ENCODE data around the gene AGO1. TPM values are rescaled to one million over a fixed set of nuclear protein-coding genes. Genes with fewer than 3 reads are reported as not detected.

Gene AGO1
- total RNA-seq, 1 experiment from 2014 or later: 81.8 TPM

GRCh38 chr1:35845766-35846165, 37.2 kb upstream of the AGO1 start:
- TF ChIP-seq USF1 (CRISPR knock-in tag; IDR thresholded peaks at IDR 0.05) (no peak), TEAD4 (CRISPR knock-in tag; IDR thresholded peaks at IDR 0.05) (no peak), AFF4 (CRISPR knock-in tag; IDR thresholded peaks at IDR 0.05; ENCODE audit: borderline replicate concordance) (no peak), JAZF1 (CRISPR knock-in tag; IDR thresholded peaks at IDR 0.05) (no peak)
- TF ChIP-seq, protein P1, sequence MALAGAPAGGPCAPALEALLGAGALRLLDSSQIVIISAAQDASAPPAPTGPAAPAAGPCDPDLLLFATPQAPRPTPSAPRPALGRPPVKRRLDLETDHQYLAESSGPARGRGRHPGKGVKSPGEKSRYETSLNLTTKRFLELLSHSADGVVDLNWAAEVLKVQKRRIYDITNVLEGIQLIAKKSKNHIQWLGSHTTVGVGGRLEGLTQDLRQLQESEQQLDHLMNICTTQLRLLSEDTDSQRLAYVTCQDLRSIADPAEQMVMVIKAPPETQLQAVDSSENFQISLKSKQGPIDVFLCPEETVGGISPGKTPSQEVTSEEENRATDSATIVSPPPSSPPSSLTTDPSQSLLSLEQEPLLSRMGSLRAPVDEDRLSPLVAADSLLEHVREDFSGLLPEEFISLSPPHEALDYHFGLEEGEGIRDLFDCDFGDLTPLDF (CRISPR knock-in tag; IDR thresholded peaks at IDR 0.05): no peak
- Mint-ChIP-seq H3K27ac (peak overlapping the region; percentile 7; the same call in 1 of the 2 replicates), H3K4me1 (peaks cover 10% of the 10 kb centered on the region), H3K27me3 (ENCODE audit: low read depth) (no peaks in the 10 kb centered on the region), H3K9me3 (no peaks in the 10 kb centered on the region), H3K4me3 (no peak overlapping the region), H3K36me3 (peaks cover 19% of the 10 kb centered on the region)
- ChIA-PET POLR2A (no interaction called here), CTCF (no interaction called here)
- ATAC-seq (no peak), DNase-seq (ENCODE audit: low spot score) (no peak)

GRCh38 chr1:35847935-35848565, 35.0 kb upstream of the AGO1 start:
- Mint-ChIP-seq H3K27ac (peak overlapping the region; percentile 46; the same call in 1 of the 2 replicates), H3K36me3 (peaks cover 12% of the 10 kb centered on the region), H3K4me3 (no peak overlapping the region), H3K4me1 (peaks cover 11% of the 10 kb centered on the region), H3K9me3 (no peaks in the 10 kb centered on the region), H3K27me3 (ENCODE audit: low read depth) (no peaks in the 10 kb centered on the region)
- ChIA-PET CTCF (interaction anchor here (1.1 kb wide), 1 partner anchor 10 kb away, joined by 3 read pairs; no protein-coding TSS in a partner anchor), POLR2A (no interaction called here)
- ATAC-seq (no peak), DNase-seq (ENCODE audit: low spot score) (no peak)
- 0 out of 2 replicates have a peak, but pooled peaks have one; percentile 0 for TF ChIP-seq HMGA2 (CRISPR knock-in tag; IDR thresholded peaks at IDR 0.05)
- no peak for TF ChIP-seq EMX1 (CRISPR knock-in tag; IDR thresholded peaks at IDR 0.05)

- H3K4me3 Mint-ChIP-seq: no peak overlapping the region
Observed at GRCh38 chr1:35850051-35850450, 33.0 kb upstream of the AGO1 start.

More at GRCh38 chr1:35850051-35850450, 33.0 kb upstream of the AGO1 start:
- ChIA-PET POLR2A (interaction anchor here (0.5 kb wide), 1 partner anchor 670 kb away, joined by 3 read pairs; no protein-coding TSS in a partner anchor), CTCF (interaction anchor here (1.2 to 1.4 kb wide), 3 partner anchors 32 to 285 kb away, joined by 3 to 8 read pairs (median 3); partner anchors contain the start of gene AGO1)
- TF ChIP-seq ZNF263 (CRISPR knock-in tag; IDR thresholded peaks at IDR 0.05; ENCODE audit: low read depth) (no peak), MXD4 (CRISPR knock-in tag; IDR thresholded peaks at IDR 0.05; ENCODE audit: borderline replicate concordance) (no peak), NFATC4 (CRISPR knock-in tag; IDR thresholded peaks at IDR 0.05) (no peak), KAT7 (CRISPR knock-in tag; IDR thresholded peaks at IDR 0.05; ENCODE audit: borderline replicate concordance) (no peak), ZNF423 (CRISPR knock-in tag; IDR thresholded peaks at IDR 0.05) (no peak), RELA (CRISPR knock-in tag; IDR thresholded peaks at IDR 0.05; ENCODE audit: borderline replicate concordance) (no peak), CREB1 (CRISPR knock-in tag; IDR thresholded peaks at IDR 0.05) (no peak), PRRX2 (CRISPR knock-in tag; IDR thresholded peaks at IDR 0.05) (no peak), NR2C2 (CRISPR knock-in tag; IDR thresholded peaks at IDR 0.05) (no peak), NFYB (CRISPR knock-in tag; conservative IDR thresholded peaks at IDR 0.05; ENCODE audit: low read depth) (no peak), SMAD3 (CRISPR knock-in tag; IDR thresholded peaks at IDR 0.05; ENCODE audit: borderline replicate concordance) (no peak), GTF2I (CRISPR knock-in tag; conservative IDR thresholded peaks at IDR 0.05) (no peak)
- TF ChIP-seq, protein P2, sequence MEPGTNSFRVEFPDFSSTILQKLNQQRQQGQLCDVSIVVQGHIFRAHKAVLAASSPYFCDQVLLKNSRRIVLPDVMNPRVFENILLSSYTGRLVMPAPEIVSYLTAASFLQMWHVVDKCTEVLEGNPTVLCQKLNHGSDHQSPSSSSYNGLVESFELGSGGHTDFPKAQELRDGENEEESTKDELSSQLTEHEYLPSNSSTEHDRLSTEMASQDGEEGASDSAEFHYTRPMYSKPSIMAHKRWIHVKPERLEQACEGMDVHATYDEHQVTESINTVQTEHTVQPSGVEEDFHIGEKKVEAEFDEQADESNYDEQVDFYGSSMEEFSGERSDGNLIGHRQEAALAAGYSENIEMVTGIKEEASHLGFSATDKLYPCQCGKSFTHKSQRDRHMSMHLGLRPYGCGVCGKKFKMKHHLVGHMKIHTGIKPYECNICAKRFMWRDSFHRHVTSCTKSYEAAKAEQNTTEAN (CRISPR knock-in tag; IDR thresholded peaks at IDR 0.05): no peak
- TF ChIP-seq, protein P3, sequence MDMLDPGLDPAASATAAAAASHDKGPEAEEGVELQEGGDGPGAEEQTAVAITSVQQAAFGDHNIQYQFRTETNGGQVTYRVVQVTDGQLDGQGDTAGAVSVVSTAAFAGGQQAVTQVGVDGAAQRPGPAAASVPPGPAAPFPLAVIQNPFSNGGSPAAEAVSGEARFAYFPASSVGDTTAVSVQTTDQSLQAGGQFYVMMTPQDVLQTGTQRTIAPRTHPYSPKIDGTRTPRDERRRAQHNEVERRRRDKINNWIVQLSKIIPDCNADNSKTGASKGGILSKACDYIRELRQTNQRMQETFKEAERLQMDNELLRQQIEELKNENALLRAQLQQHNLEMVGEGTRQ (CRISPR knock-in tag; IDR thresholded peaks at IDR 0.05): no peak
- TF ChIP-seq, protein P4, sequence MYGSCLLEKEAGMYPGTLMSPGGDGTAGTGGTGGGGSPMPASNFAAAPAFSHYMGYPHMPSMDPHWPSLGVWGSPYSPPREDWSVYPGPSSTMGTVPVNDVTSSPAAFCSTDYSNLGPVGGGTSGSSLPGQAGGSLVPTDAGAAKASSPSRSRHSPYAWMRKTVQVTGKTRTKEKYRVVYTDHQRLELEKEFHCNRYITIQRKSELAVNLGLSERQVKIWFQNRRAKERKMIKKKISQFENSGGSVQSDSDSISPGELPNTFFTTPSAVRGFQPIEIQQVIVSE (CRISPR knock-in tag; IDR thresholded peaks at IDR 0.05; ENCODE audit: borderline replicate concordance): no peak
- H3K4me1 Mint-ChIP-seq: peaks cover 16% of the 10 kb centered on the region
- no peaks in the 10 kb centered on the region for H3K27me3 Mint-ChIP-seq (ENCODE audit: low read depth)
- peaks cover 15% of the 10 kb centered on the region for H3K36me3 Mint-ChIP-seq
- ATAC-seq: peak; percentile 61
- H3K27ac Mint-ChIP-seq: peak overlapping the region; percentile 48
- no peak for DNase-seq (ENCODE audit: low spot score)
- no peaks in the 10 kb centered on the region for H3K9me3 Mint-ChIP-seq
